ENCODE results near the gene ADRA2B.
"Not testable (repeated sequence)": the region's sequence is repeated elsewhere in the genome, so short reads cannot be mapped to it uniquely, and the experiment has no call there.

GRCh38 chr2:96070351-96070750 lies 46.0 kb downstream of the ADRA2B start:
- not testable (repeated sequence) for TF ChIP-seq CTCF (optimal IDR thresholded peaks at IDR 0.05 in 1 of 3, IDR thresholded peaks at IDR 0.05 in 1 of 3, conservative IDR thresholded peaks at IDR 0.05 in 1 of 3; ENCODE audit: extremely low read depth in 1 of 3, insufficient read depth in 2 of 3, low read length in 3 of 3); EZH2 (IDR thresholded peaks at IDR 0.05; ENCODE audit: low read length)
